GM18517 (cell line): ENCODE data around the gene RAPSN.

Source experiments
- ATAC-seq: cut with Tn5 transposase; IDR thresholded peaks from one replicate; pipeline ENCODE4 v1.9.1; 2021; ENCODE audit warnings: mild to moderate bottlenecking, moderate library complexity; ENCODE audit not compliant: unreplicated experiment

Gene RAPSN

GRCh38 chr11:47435687-47436086 is 13.2 kb downstream of the RAPSN start:
- ATAC-seq: no peak

- no peak for ATAC-seq
These were observed 14.7 kb downstream of the RAPSN start for GRCh38 chr11:47434011-47434786.

- no peak for ATAC-seq
These were observed 15.8 kb downstream of the RAPSN start for GRCh38 chr11:47433157-47433556.

GRCh38 chr11:47431356-47432083 is 17.4 kb downstream of the RAPSN start:
- ATAC-seq: no peak

GRCh38 chr11:47430524-47430923 is 18.4 kb downstream of the RAPSN start:
- ATAC-seq: no peak

GRCh38 chr11:47426062-47426956 is 22.6 kb downstream of the RAPSN start, which contains the start of gene PSMC3:
Gene PSMC3, minus strand, starts transcription at chr11:47426439. Its CDS starts 160 bp downstream, at chr11:47426279.
- peak; percentile 89 for ATAC-seq

GRCh38 chr11:47425611-47426010 is 23.3 kb downstream of the RAPSN start:
- no peak for ATAC-seq

GRCh38 chr11:47418454-47419259 is 30.3 kb downstream of the RAPSN start:
- no peak for ATAC-seq

GRCh38 chr11:47417712-47418111 is 31.2 kb downstream of the RAPSN start:
- ATAC-seq: no peak

- no peak for ATAC-seq
These were observed 32.9 kb downstream of the RAPSN start for GRCh38 chr11:47415949-47416472.

GRCh38 chr11:47415091-47415854 is 33.7 kb downstream of the RAPSN start:
- no peak for ATAC-seq

GRCh38 chr11:47414685-47415070 is 34.3 kb downstream of the RAPSN start:
- no peak for ATAC-seq

- ATAC-seq: no peak
These were observed 34.8 kb downstream of the RAPSN start for GRCh38 chr11:47413908-47414684.

- no peak for ATAC-seq
These were observed 35.6 kb downstream of the RAPSN start for GRCh38 chr11:47413351-47413750.

- ATAC-seq: no peak
These were observed 36.8 kb downstream of the RAPSN start for GRCh38 chr11:47411884-47412746.

- no peak for ATAC-seq
These were observed 38.3 kb downstream of the RAPSN start for GRCh38 chr11:47410370-47411264.
